PFSK-1 (cell line): ENCODE measurements around the gene TEX29. TPM values are rescaled to one million over a fixed set of nuclear protein-coding genes. Genes with fewer than 3 reads are reported as not detected.

ENCODE experiments used
- FOXP2 ChIP-seq: optimal IDR thresholded peaks from 2 replicates; pipeline ENCODE3; 2011; ENCODE audit warnings: borderline replicate concordance, control low read depth, inconsistent platforms; ENCODE audit not compliant: insufficient read depth; ENCODE audit errors: extremely low read length, extremely low read depth
- POLR2AphosphoS5 ChIP-seq: IDR thresholded peaks from 2 replicates; pipeline ENCODE4 v1.6.1; 2012; ENCODE audit warnings: low read depth, mild to moderate bottlenecking, control low read depth, low read length, moderate library complexity
- SIN3A ChIP-seq: IDR thresholded peaks from 2 replicates; pipeline ENCODE4 v1.6.1; 2012; ENCODE audit warnings: mild to moderate bottlenecking, low read length, moderate library complexity, borderline replicate concordance; ENCODE audit not compliant: insufficient read depth
- TAF1 ChIP-seq: IDR thresholded peaks from 2 replicates; pipeline ENCODE4 v1.6.1; 2012; ENCODE audit warnings: low read length, control low read depth, borderline replicate concordance; ENCODE audit not compliant: insufficient read depth
- polyA plus RNA-seq: library from polyadenylated mRNA; unstranded; fragments of >200 nt; gene quantifications from one replicate; pipeline ENCODE4 v1.2.1, GENCODE V29; 2012; ENCODE audit warnings: low read depth, missing spikeins; ENCODE audit not compliant: insufficient read length
- TF ChIP-seq, protein P1 (sequence below), 2 experiments: IDR thresholded peaks; 2 replicates each; pipeline versions ENCODE4 v1.6.1 to v1.8.0; 2011 to 2012; ENCODE audit warnings: low read depth in 2 of 2, low read length in 2 of 2, control low read depth in 1 of 2, inconsistent platforms in 1 of 2, mild to moderate bottlenecking in 1 of 2, moderate library complexity in 1 of 2; ENCODE audit not compliant: insufficient read depth in 1 of 2

Gene TEX29
- polyA plus RNA-seq: not detected

DNA sequence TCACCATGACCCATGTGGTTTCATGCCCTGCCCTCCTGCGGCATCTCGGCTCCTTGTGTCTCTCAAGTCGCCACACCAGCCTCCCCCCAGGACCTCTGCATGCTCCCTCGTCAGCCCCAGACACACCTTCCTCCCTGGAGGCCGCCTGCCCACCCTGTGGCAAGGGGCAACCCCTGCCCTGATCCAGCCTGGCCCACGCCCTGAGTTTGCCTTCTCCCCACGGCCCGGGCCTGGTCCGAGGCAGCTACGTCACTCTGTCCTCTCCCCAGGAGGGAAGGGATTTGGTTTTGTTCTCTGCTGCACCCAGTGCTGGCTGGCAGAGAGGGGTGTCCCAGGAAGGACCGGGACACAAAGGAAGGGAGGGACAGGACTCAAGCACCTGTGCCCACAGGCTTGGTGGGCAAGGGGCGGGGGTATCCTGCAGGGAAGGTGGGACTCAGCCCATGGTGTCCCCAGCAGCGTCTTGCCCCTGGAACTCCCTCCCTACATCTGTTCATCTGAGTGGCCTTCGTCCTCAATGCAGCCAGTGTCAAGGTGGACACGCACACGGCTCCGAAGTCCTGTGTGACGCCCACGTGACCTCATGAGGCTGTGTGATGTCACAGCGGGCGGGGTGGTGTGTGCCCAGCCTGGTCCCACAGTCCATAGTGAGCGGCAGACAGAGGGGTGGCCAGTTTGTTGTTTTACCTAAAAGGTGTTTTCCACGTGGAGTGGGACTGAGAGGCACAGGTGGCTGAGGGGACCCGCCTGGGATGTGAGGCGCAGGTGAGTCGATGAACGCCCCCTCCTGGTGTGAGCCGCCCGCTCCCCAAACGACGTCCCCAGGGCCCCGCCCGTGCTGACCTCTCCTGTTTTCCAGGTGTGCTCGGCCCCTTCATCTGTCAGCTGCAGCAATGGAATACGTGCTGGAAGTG lies at the start of gene TEX29:
TSS of gene TEX29 (plus strand) at position 645 of the 914 bp plus-strand sequence. CDS start at position 894, 249 bp downstream.
- TF ChIP-seq SIN3A: no peak

DNA sequence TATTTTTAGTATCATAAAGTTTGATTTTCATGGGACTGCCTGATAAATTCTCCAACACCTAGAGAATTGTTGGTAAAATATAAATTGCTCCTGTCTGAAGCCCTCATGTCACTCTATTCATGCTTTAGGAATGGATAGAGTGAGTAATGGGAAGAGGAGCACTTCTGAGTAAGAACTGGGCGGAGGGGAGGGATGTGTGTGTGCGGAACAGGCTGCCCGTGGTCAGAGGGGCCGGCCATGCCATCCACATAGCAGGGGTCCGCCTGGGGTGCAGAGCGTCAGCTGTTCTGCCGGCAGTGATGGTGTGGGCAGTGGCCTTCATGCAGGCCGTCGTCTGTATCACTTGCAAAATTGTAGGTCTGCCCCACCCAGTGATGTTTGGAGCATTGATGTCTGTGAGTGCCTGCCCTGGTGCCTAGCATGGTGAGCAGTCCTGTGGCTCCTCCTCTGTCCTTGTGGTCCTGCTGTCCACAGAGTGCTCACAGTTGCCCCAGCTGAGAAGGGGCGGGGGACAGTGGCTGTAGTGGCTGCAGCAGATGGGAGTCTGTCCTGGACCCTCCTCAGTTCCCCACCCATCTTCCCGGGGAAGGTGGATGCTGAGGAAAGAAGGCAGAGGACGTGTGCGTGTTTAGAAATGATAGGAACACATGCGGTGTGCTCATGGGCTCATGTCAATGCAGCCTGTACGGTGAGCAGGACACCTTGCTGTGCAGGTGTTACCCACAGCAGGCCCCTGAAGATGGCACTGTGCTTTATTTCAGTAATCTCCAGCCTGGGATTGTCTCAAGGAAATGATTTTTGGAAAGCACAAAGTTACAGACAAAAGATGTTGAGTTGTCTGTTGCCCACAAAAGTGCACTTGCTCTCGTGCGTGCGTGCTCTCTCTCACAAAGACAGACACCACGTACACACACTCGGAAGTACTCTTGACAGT lies 49.4 kb upstream of the TEX29 start:
- TF ChIP-seq SIN3A: no peak
- TF ChIP-seq POLR2AphosphoS5: no peak
- no peak for TF ChIP-seq FOXP2
- TF ChIP-seq TAF1: no peak
- TF ChIP-seq, protein P1, sequence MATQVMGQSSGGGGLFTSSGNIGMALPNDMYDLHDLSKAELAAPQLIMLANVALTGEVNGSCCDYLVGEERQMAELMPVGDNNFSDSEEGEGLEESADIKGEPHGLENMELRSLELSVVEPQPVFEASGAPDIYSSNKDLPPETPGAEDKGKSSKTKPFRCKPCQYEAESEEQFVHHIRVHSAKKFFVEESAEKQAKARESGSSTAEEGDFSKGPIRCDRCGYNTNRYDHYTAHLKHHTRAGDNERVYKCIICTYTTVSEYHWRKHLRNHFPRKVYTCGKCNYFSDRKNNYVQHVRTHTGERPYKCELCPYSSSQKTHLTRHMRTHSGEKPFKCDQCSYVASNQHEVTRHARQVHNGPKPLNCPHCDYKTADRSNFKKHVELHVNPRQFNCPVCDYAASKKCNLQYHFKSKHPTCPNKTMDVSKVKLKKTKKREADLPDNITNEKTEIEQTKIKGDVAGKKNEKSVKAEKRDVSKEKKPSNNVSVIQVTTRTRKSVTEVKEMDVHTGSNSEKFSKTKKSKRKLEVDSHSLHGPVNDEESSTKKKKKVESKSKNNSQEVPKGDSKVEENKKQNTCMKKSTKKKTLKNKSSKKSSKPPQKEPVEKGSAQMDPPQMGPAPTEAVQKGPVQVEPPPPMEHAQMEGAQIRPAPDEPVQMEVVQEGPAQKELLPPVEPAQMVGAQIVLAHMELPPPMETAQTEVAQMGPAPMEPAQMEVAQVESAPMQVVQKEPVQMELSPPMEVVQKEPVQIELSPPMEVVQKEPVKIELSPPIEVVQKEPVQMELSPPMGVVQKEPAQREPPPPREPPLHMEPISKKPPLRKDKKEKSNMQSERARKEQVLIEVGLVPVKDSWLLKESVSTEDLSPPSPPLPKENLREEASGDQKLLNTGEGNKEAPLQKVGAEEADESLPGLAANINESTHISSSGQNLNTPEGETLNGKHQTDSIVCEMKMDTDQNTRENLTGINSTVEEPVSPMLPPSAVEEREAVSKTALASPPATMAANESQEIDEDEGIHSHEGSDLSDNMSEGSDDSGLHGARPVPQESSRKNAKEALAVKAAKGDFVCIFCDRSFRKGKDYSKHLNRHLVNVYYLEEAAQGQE (IDR thresholded peaks at IDR 0.05; ENCODE audit: insufficient read depth in 1 of 2, low read depth in 2 of 2, low read length in 2 of 2): no peak

DNA sequence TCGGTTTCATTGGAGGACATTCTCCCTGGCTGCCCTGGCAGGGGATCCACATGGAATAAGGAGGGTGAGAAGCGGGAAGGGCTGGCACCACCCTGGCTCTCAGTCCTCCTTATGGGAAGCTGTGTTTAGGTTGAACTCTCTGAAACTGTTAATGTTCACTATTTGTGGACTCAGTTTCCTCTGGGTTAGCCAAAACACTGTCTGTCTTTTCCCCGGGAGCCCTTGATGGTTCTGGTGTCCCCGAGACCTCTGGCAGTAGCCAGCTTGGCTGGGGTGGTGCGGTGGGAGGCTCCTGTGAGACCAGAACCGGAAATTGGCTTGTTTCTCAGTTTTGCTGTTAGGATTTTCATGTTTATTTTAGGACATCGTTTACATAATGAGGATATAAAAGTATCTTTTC lies 48.3 kb upstream of the TEX29 start:
- TF ChIP-seq, protein P1 (IDR thresholded peaks at IDR 0.05; ENCODE audit: insufficient read depth in 1 of 2, low read depth in 2 of 2, low read length in 2 of 2): no peak
- TF ChIP-seq SIN3A: no peak
- TF ChIP-seq TAF1: no peak
- TF ChIP-seq FOXP2: no peak

DNA sequence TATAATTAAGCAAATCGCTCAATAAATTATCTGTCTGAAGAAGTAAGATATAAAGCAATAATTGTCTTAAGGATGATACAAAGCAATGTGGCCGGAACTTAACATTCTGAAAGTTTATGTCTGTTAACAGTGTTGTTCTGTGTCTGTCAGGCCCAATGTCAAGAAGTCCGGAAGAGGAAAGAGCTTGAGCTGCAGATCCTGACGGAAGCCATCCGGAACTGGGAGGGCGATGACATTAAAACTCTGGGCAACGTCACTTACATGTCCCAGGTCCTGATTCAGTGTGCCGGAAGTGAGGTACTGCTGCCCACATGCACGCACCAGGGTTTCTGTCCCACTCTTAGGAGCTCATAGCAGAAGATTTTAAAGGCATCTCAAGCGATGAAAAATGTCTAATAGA lies 45.1 kb upstream of the TEX29 start:
- TF ChIP-seq POLR2AphosphoS5: no peak
- TF ChIP-seq TAF1: no peak
- TF ChIP-seq FOXP2: no peak
- TF ChIP-seq, protein P1 (IDR thresholded peaks at IDR 0.05; ENCODE audit: insufficient read depth in 1 of 2, low read depth in 2 of 2, low read length in 2 of 2): no peak

DNA sequence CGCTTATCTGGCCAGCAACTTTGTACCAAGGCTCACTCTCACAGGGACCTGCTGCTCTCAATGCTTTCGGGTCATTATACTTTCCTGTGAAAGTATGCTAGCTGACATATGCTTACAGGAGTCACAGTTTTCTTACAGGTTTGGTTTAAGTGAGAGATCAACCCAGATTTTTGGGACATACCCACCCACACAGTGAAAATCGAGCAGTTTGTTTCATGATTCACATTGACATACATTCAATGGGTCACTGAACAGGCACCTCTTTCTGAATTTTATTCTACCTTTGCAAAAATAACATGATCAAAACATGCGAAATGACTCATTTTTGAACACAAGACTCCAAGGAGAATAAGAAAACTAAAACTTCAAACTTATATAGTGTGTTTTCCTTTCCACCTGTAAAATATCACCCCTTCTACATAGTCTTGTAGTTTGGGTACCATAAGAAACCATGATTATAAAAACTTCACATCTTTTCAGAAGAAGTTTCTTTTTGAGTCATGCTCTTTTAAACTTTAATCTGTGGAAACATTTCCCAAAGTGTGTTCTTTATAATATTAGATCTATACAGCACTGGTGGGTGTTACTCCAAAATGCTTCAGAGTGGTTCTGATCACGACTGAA lies 44.3 kb upstream of the TEX29 start:
- TF ChIP-seq, protein P1 (IDR thresholded peaks at IDR 0.05; ENCODE audit: insufficient read depth in 1 of 2, low read depth in 2 of 2, low read length in 2 of 2): no peak
- no peak for TF ChIP-seq POLR2AphosphoS5
- no peak for TF ChIP-seq TAF1
- no peak for TF ChIP-seq FOXP2
- TF ChIP-seq SIN3A: no peak
